WI38 (cell line): Measurements from ENCODE around the gene WNT10A.

Experiments used
- H3K4me3 ChIP-seq: 2 replicates; pipeline ENCODE4 v1.5.1; 2011; ENCODE audit warnings: low read depth, mild to moderate bottlenecking, control low read depth, low read length
- CTCF ChIP-seq: IDR thresholded peaks from 2 replicates; pipeline ENCODE4 v1.5.1; 2012; ENCODE audit warnings: low read depth, mild to moderate bottlenecking, control low read depth, low read length

The WNT10A gene

GRCh38 chr2:218880102-218880858 is at the start of gene WNT10A:
WNT10A (plus strand) TSS chr2:218880852; CDS start chr2:218880996, 144 bp downstream.
- no peak for TF ChIP-seq CTCF
- H3K4me3 ChIP-seq = no peak within 1 kb of the TSS

GRCh38 chr2:218831378-218831990 is 49.2 kb upstream of the WNT10A start, which contains the start of gene PRKAG3:
PRKAG3 (minus strand) TSS chr2:218831803.
- no peak for TF ChIP-seq CTCF
- H3K4me3 ChIP-seq = no peak within 1 kb of the TSS

GRCh38 chr2:218832081-218832480 is 48.6 kb upstream of the WNT10A start:
- no peak overlapping the region for H3K4me3 ChIP-seq
- no peak for TF ChIP-seq CTCF

GRCh38 chr2:218832520-218832919 is 48.1 kb upstream of the WNT10A start:
- H3K4me3 ChIP-seq = no peak overlapping the region
- TF ChIP-seq CTCF = no peak

GRCh38 chr2:218833023-218833609 is 47.5 kb upstream of the WNT10A start:
- no peak for TF ChIP-seq CTCF
- no peak overlapping the region for H3K4me3 ChIP-seq

- TF ChIP-seq CTCF = no peak
These were observed 46.0 kb upstream of the WNT10A start for GRCh38 chr2:218834685-218835084.

GRCh38 chr2:218837495-218837894 is 43.2 kb upstream of the WNT10A start:
- no peak for TF ChIP-seq CTCF
- no peak overlapping the region for H3K4me3 ChIP-seq

More at GRCh38 chr2:218834685-218835084, 46.0 kb upstream of the WNT10A start:
- no peak overlapping the region for H3K4me3 ChIP-seq
